ENCODE measurements around the gene ATP2B3.

- TF ChIP-seq CTCF (IDR thresholded peaks at IDR 0.05) (no peak), POLR2A (IDR thresholded peaks at IDR 0.05) (no peak)
Measured at GRCh38 chrX:153628665-153629064, 111.2 kb downstream of the ATP2B3 start.
